ENCODE measurements around the gene CDK14.

- TF ChIP-seq, protein P1, sequence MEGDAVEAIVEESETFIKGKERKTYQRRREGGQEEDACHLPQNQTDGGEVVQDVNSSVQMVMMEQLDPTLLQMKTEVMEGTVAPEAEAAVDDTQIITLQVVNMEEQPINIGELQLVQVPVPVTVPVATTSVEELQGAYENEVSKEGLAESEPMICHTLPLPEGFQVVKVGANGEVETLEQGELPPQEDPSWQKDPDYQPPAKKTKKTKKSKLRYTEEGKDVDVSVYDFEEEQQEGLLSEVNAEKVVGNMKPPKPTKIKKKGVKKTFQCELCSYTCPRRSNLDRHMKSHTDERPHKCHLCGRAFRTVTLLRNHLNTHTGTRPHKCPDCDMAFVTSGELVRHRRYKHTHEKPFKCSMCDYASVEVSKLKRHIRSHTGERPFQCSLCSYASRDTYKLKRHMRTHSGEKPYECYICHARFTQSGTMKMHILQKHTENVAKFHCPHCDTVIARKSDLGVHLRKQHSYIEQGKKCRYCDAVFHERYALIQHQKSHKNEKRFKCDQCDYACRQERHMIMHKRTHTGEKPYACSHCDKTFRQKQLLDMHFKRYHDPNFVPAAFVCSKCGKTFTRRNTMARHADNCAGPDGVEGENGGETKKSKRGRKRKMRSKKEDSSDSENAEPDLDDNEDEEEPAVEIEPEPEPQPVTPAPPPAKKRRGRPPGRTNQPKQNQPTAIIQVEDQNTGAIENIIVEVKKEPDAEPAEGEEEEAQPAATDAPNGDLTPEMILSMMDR (IDR thresholded peaks at IDR 0.05): no peak
- TF ChIP-seq EZH2 (IDR thresholded peaks at IDR 0.05; ENCODE audit: borderline replicate concordance, insufficient read depth, low read depth, low read length, poor library complexity, severe bottlenecking): no peak
These were observed 362.5 kb downstream of the CDK14 start for GRCh38 chr7:90958647-90959046.
